HEK293T (cell line): ENCODE data around the gene TAF11L4.
"Not testable (repeated sequence)": the region's sequence is repeated elsewhere in the genome, so short reads cannot be mapped to it uniquely, and the experiment has no call there.

Source experiments
- FOXK2 ChIP-seq: fragments of 450-650 bp; IDR thresholded peaks from 2 replicates; pipeline ENCODE4 v1.6.1; 2016; ENCODE audit warnings: mild to moderate bottlenecking
- NFRKB ChIP-seq: fragments of 450-650 bp; IDR thresholded peaks from 2 replicates; pipeline ENCODE4 v1.6.1; 2016; ENCODE audit warnings: mild to moderate bottlenecking, moderate library complexity

DNA sequence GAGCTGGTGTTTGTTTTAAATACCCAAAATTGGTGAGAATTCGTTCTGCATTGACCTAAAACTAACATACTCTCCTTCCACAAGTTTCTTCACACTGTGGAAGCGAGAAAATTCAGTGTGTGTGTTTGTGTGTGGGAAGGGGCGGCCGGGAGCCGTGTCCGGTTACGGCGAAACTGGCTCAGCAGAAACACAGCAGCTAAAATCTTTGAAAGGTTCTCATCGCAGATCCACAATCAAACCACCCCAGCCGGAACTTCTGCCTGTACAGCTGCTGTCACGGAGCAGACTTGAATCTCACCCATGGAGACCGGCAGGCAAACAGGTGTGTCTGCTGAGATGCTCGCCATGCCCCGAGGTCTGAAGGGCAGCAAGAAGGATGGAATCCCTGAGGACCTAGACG, 6.8 kb downstream of the TAF11L4 start, which contains the start of gene TAF11L6:
- not testable (repeated sequence) for TF ChIP-seq FOXK2, NFRKB
